Neural progenitor cell (in vitro differentiated cells): ENCODE measurements around the gene C22orf15. TPM values are rescaled to one million over a fixed set of nuclear protein-coding genes. Genes with fewer than 3 reads are reported as not detected.

Experiments
- DNase-seq: peaks from one replicate; pipeline ENCODE4 v3.0.0-alpha.2; 2016; ENCODE audit warnings: low spot score
- H2AFZ ChIP-seq: fragments of 200-600 bp; sonication (generic); replicated peaks from 2 replicates; pipeline ENCODE4 v1.6.1; 2016; ENCODE audit warnings: antibody characterized with exemption
- H3F3A ChIP-seq: fragments of 200-600 bp; sonication (generic); 2 replicates; pipeline ENCODE4 v1.6.1; 2016; ENCODE audit warnings: antibody characterized with exemption, low read depth
- H3K27ac ChIP-seq: fragments of 200-600 bp; sonication (generic); 2 replicates; pipeline ENCODE4 v1.5.1; 2016; ENCODE audit warnings: mild to moderate bottlenecking
- H3K27me3 ChIP-seq: fragments of 200-600 bp; sonication (generic); 2 replicates; pipeline ENCODE4 v1.6.1; 2016; ENCODE audit warnings: mild to moderate bottlenecking, moderate library complexity
- H3K36me3 ChIP-seq: fragments of 200-600 bp; sonication (generic); 2 replicates; pipeline ENCODE4 v1.5.1; 2016
- H3K4me1 ChIP-seq: fragments of 200-600 bp; sonication (generic); 2 replicates; pipeline ENCODE4 v1.6.1; 2016; ENCODE audit warnings: mixed run types
- H3K4me2 ChIP-seq: fragments of 200-600 bp; sonication (generic); 2 replicates; pipeline ENCODE4 v1.6.1; 2016
- H3K4me3 ChIP-seq: fragments of 200-600 bp; sonication (generic); 2 replicates; pipeline ENCODE4 v1.5.1; 2016
- H3K79me2 ChIP-seq: fragments of 200-600 bp; sonication (generic); 2 replicates; pipeline ENCODE4 v1.6.1; 2016; ENCODE audit warnings: low read depth
- H3K9ac ChIP-seq: fragments of 200-600 bp; sonication (generic); 2 replicates; pipeline ENCODE4 v1.6.1; 2016
- H3K9me3 ChIP-seq: fragments of 200-600 bp; sonication (generic); 2 replicates; pipeline ENCODE4 v1.5.1; 2016; ENCODE audit warnings: low read depth
- H4K20me1 ChIP-seq: fragments of 200-600 bp; sonication (generic); 2 replicates; pipeline ENCODE4 v1.6.1; 2016; ENCODE audit warnings: low read depth
- H3K27ac Mint-ChIP-seq: 3 replicates; pipeline ENCODE4 v1.8.0; 2021; ENCODE audit warnings: mixed read lengths
- H3K27me3 Mint-ChIP-seq: 2 replicates; pipeline ENCODE4 v1.8.0; 2022; ENCODE audit warnings: low read depth, mild to moderate bottlenecking, inconsistent platforms, moderate library complexity, mixed read lengths; ENCODE audit not compliant: insufficient read depth
- H3K36me3 Mint-ChIP-seq: 3 replicates; pipeline ENCODE4 v1.8.0; 2021; ENCODE audit warnings: mixed read lengths
- H3K4me1 Mint-ChIP-seq: 3 replicates; pipeline ENCODE4 v1.8.0; 2021; ENCODE audit warnings: mixed read lengths
- H3K4me3 Mint-ChIP-seq: 3 replicates; pipeline ENCODE4 v1.8.0; 2021; ENCODE audit warnings: mild to moderate bottlenecking, moderate library complexity, mixed read lengths
- H3K9me3 Mint-ChIP-seq: 3 replicates; pipeline ENCODE4 v1.8.0; 2020; ENCODE audit warnings: mixed read lengths
- EZH2 ChIP-seq: fragments of 200-600 bp; sonication (generic); IDR thresholded peaks from 2 replicates; pipeline ENCODE4 v1.6.1; 2017; ENCODE audit warnings: antibody characterized with exemption, mild to moderate bottlenecking, moderate library complexity
- EZH2phosphoT487 ChIP-seq: fragments of 200-600 bp; sonication (generic); IDR thresholded peaks from 2 replicates; pipeline ENCODE4 v1.6.1; 2017; ENCODE audit warnings: antibody characterized with exemption
- total RNA-seq: library from RNA; depleted of rRNA; stranded (reverse); fragments of >200 nt; gene quantifications from 2 replicates; pipeline ENCODE4 v1.2.3, GENCODE V29; 2015; ENCODE audit warnings: low replicate concordance
- TF ChIP-seq, protein P1 (sequence below): fragments of 200-600 bp; sonication (generic); IDR thresholded peaks from 2 replicates; pipeline ENCODE4 v1.5.1; 2017; ENCODE audit warnings: antibody characterized with exemption, mild to moderate bottlenecking

Gene C22orf15
- total RNA-seq, 1 donor from 2014 or later = 0.56 TPM

DNA sequence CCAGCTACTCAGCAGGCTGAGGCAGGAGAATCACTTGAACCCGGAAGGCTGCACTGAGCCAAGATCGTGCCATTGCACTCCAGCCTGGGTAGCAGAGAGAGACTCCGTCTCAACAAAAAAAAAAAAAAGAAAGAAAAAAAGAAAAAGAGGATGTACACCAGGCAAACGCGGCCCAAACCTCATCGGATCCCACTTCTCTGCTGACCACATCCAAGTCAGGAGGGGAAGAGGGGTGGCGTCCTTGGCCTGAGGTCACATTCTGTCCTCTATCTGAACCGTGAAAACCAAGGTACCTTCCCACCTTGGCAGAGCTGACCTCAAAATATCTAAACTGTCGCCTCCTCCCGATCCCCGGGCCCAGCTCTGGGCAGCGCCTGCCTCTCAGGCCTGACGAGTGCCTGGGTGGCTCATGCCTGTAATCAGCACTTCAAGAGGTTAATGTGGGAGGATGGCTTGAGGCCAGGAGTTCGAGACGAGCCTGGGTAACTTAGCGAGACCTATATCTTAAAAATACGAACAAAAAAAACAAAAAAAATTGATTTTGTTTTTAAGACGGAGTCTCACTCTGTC, 46.9 kb upstream of the C22orf15 start:
- no peak for DNase-seq
- no peaks in the 10 kb centered on the region for H3K27me3 Mint-ChIP-seq
- peaks cover 17% of the 10 kb centered on the region for H3K79me2 ChIP-seq
- peak overlapping the region; percentile 81 for H3K4me3 ChIP-seq
- H3K4me1 Mint-ChIP-seq = peaks cover 4% of the 10 kb centered on the region
- H3K27ac Mint-ChIP-seq = no peak overlapping the region
- H2AFZ ChIP-seq = no peak overlapping the region
- no peaks in the 10 kb centered on the region for H4K20me1 ChIP-seq
- H3K36me3 ChIP-seq = no peaks in the 10 kb centered on the region
- no peaks in the 10 kb centered on the region for H3K9me3 Mint-ChIP-seq
- H3K4me1 ChIP-seq = no peaks in the 10 kb centered on the region
- H3F3A ChIP-seq = no peaks in the 10 kb centered on the region
- no peak overlapping the region for H3K27ac ChIP-seq
- peak overlapping the region; percentile 86 for H3K4me3 Mint-ChIP-seq
- H3K9me3 ChIP-seq = no peaks in the 10 kb centered on the region
- no peak overlapping the region for H3K9ac ChIP-seq
- TF ChIP-seq EZH2 (no peak), EZH2phosphoT487 (no peak)
- TF ChIP-seq, protein P1, sequence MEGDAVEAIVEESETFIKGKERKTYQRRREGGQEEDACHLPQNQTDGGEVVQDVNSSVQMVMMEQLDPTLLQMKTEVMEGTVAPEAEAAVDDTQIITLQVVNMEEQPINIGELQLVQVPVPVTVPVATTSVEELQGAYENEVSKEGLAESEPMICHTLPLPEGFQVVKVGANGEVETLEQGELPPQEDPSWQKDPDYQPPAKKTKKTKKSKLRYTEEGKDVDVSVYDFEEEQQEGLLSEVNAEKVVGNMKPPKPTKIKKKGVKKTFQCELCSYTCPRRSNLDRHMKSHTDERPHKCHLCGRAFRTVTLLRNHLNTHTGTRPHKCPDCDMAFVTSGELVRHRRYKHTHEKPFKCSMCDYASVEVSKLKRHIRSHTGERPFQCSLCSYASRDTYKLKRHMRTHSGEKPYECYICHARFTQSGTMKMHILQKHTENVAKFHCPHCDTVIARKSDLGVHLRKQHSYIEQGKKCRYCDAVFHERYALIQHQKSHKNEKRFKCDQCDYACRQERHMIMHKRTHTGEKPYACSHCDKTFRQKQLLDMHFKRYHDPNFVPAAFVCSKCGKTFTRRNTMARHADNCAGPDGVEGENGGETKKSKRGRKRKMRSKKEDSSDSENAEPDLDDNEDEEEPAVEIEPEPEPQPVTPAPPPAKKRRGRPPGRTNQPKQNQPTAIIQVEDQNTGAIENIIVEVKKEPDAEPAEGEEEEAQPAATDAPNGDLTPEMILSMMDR = no peak
- peak overlapping the region; percentile 84 for H3K4me2 ChIP-seq
- H3K36me3 Mint-ChIP-seq = peaks cover 13% of the 10 kb centered on the region
- H3K27me3 ChIP-seq = no peaks in the 10 kb centered on the region

- Mint-ChIP-seq H3K9me3 (no peaks in the 10 kb centered on the region), H3K36me3 (peaks cover 8% of the 10 kb centered on the region), H3K27ac (peak overlapping the region; percentile 81), H3K4me3 (peak overlapping the region; percentile 86), H3K4me1 (peaks cover 4% of the 10 kb centered on the region), H3K27me3 (peaks cover 2% of the 10 kb centered on the region)
- Histone ChIP-seq H3F3A (no peaks in the 10 kb centered on the region), H3K4me2 (peak overlapping the region; percentile 84), H2AFZ (peak overlapping the region; percentile 98), H3K79me2 (peaks cover 17% of the 10 kb centered on the region), H3K9me3 (no peaks in the 10 kb centered on the region), H3K36me3 (no peaks in the 10 kb centered on the region), H3K27me3 (no peaks in the 10 kb centered on the region), H3K27ac (no peak overlapping the region), H4K20me1 (no peaks in the 10 kb centered on the region), H3K4me1 (no peaks in the 10 kb centered on the region), H3K4me3 (peak overlapping the region; percentile 81), H3K9ac (peak overlapping the region; percentile 39)
- TF ChIP-seq EZH2 = no peak
- peak; percentile 39 for TF ChIP-seq EZH2phosphoT487
- TF ChIP-seq, protein P1 = no peak
- DNase-seq = peak; percentile 96
Measured at GRCh38 chr22:23716811-23717801, 45.7 kb upstream of the C22orf15 start.

DNA sequence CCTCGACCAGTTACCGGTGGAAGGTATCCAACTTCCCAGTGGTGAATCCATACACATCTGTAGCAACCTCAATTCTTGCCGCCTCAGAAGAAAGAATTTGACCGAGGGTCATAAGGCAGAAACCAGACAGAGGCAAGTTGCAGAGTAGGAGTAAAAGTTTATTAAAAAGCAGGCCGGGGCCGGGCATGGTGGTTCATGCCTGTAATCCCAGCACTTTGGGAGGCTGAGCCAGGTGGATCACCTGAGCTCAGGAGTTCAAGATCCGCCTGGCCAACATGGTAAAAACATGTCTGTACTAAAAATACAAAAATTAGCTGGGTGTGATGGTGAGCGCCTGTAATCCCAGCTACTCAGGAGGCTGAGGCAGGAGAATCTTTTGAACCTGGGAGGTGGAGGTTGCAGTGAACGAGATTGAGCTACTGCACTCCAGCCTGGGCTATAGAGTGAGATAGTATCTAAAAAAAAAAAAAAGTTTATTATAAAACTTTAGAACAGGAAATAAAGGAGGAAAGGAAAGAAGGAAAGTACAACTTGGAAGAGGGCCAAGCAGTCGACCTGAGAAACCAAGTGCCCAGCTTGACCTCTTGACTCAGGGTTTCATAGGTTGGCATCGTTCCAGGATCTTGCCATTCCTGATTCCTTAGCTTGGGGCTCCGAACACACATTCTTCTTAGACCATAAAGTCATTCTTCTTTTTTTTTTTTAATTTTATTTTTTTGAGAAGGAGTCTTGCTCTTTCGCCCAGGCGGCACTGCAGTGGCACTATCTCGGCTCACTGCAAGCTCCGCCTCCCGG, 44.2 kb upstream of the C22orf15 start:
- no peaks in the 10 kb centered on the region for H3K9me3 ChIP-seq
- H3K27ac ChIP-seq = no peak overlapping the region
- H3K4me1 ChIP-seq = no peaks in the 10 kb centered on the region
- Mint-ChIP-seq H3K4me1 (peaks cover 4% of the 10 kb centered on the region), H3K36me3 (peaks cover 8% of the 10 kb centered on the region), H3K27me3 (peaks cover 2% of the 10 kb centered on the region), H3K9me3 (no peaks in the 10 kb centered on the region), H3K4me3 (no peak overlapping the region), H3K27ac (peak overlapping the region; percentile 72)
- no peaks in the 10 kb centered on the region for H4K20me1 ChIP-seq
- no peak overlapping the region for H2AFZ ChIP-seq
- H3F3A ChIP-seq = no peaks in the 10 kb centered on the region
- peaks cover 17% of the 10 kb centered on the region for H3K79me2 ChIP-seq
- no peak overlapping the region for H3K9ac ChIP-seq
- no peaks in the 10 kb centered on the region for H3K36me3 ChIP-seq
- TF ChIP-seq, protein P1 = no peak
- TF ChIP-seq EZH2phosphoT487 = no peak
- no peak for TF ChIP-seq EZH2
- H3K27me3 ChIP-seq = no peaks in the 10 kb centered on the region
- H3K4me3 ChIP-seq = no peak overlapping the region
- no peak overlapping the region for H3K4me2 ChIP-seq
- no peak for DNase-seq
